ENCODE measurements around the gene KLHL29.

GRCh38 chr2:23492337-23492675, 107.3 kb downstream of the KLHL29 start:
- TF ChIP-seq PAX5 (IDR thresholded peaks at IDR 0.05; ENCODE audit: insufficient read depth, low read length, severe bottlenecking) (no peak), POLR2A (IDR thresholded peaks at IDR 0.05; ENCODE audit: low read depth, low read length) (no peak)
